T-helper 2 cell treated with Interferon-gamma antibody and Interleukin-4, amounts not matched to agents 100 ng/mL and 5 ng/mL, for 36 hours (primary cell): ENCODE measurements around the gene DAB2. TPM values are rescaled to one million over a fixed set of nuclear protein-coding genes. Genes with fewer than 3 reads are reported as not detected.

Source experiments
- intact Hi-C: fragments of 100-400 bp; cut with micrococcal nuclease; formaldehyde crosslinking; loops from one replicate; pipeline ENCODE4 v1.15.1; 2023
- total RNA-seq: library from RNA; stranded (reverse); gene quantifications from 2 replicates; pipeline ENCODE4 v1.2.3, GENCODE V29; 2022

Gene DAB2
- total RNA-seq = not detected in 2 replicates

DNA sequence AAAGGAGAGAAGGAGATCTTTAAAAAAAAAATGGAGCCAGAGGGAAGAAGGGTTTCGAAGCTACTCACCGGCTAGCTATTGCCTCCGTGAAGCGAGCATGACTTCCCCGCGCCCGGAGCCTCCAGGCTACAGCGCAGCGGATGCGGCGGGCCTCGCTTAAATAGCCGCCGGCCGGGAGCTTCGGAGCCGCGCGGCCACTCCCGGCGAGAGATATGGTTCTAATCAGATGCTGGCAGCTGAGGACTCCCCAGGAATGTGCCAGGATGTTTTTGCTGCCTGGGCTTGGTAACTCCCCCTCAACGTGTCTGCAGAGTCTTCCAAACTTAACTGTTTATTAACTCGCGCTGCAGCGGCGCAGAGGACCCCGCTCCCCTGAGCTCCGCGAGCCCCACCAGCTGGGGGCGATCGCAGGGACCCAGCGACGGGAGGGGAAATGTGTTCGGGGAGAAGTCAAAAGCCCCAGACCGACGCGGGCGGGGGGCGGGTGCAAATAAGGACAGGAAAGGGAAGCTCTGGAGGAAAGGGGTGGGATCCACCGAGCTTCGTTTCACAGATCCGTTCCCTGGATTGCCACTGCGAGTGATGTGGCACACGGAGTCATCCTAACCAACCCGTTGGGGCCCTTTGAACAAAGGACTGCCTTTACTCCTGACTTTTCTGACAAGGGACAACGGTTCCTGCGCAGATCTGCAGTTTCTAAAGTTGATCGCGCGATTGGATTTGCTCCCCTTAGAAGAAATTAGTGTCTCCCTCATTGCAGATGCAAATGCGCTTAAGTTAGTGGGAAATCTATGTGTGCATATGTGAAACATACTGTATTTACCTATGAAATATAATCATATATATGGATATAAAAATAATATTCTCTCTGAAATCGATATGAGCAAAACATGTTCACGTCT lies at the start of gene DAB2:
TSS of gene DAB2 (minus strand) at position 245 of the 902 bp plus-strand sequence. CDS start 30,660 bp downstream, outside the sequence.
- intact Hi-C loops = no loop called here

DNA sequence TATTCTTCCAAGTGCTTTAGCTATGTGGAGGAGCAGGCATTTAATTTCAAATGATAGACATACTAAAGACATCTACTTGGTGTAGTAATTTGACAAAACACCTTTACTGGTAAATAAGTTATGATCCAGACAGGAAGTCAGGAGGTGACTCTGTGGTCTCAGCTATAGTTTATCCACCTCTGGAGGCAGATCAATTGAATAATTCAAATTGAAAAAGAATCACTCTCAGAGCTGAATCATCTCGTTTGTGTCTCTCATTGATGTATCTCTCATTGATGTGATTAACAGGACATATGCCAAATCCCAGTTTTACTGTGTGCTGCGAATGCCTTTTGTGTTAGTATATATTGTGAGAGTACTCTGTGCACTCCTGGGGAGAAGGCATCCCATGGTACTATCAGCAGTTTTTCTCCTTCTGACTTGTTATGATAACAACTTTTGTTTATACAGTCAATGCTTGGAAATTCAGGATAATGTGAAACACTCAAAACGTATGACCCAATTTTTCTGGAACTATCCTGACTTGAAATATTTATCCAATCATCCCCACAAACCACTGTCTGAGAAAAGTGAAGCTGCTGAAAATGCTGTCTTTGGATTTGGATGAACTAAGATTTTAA lies 48.5 kb upstream of the DAB2 start:
- intact Hi-C loops = no loop called here

DNA sequence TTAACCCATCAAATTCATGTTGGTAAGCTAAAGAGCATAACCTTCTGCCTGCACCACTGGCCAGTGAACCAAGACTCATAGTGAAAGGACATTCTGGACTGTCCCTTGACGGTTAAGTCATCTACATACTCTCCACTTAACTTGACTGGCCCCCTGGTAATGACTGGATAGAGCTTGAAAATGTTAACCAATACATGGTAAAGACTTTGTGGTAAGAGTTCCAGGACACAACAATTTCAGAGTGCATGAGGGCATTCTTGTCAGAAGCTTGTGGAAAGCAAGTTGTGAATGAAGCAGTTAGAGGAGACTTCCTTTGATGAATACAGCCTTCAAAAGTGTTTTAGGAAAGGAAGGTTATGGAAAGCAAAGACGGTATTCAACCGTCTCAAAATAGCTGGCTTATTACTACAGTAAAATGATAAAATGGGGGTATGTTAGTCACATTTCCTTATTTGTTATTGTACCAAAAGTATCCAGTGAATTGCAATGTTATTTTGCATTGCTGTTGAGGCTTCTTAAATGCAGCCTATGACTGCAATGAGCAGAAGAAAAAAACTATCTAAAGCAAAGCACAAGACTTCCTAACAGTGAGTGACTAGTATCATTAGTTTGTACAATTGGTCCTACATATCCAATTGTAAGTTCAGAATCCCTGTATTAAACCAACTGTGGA lies 47.2 kb upstream of the DAB2 start:
- intact Hi-C loops = no loop called here

GRCh38 chr5:39470811-39471210 lies 46.0 kb upstream of the DAB2 start:
- intact Hi-C loops = no loop called here

GRCh38 chr5:39469777-39470415 lies 45.1 kb upstream of the DAB2 start:
- intact Hi-C loops = no loop called here

GRCh38 chr5:39469176-39469575 lies 44.4 kb upstream of the DAB2 start:
- intact Hi-C loops = no loop called here

- intact Hi-C loops = no loop called here
Observed at GRCh38 chr5:39466846-39467245, 42.1 kb upstream of the DAB2 start.

DNA sequence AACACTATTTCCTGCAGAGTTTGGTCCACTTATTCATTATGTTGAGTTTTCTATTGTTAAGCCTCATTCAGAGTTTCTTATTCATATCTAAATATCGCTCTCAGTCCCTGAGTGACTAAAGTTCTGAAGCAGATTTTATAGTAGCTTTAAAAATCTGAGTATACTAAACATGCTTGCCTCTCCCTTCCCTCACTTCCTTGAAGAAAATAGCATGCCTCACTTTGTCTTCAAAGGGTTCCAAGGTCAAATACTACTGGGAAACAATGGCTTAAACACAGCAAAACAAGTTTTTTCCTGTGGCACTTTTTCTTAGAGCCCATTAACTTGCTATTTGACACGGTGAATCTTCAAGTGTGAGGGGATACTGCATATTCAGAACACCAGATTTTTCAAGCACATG lies 41.1 kb upstream of the DAB2 start:
- intact Hi-C loops = no loop called here

- intact Hi-C loops = no loop called here
Observed at GRCh38 chr5:39465097-39465496, 40.3 kb upstream of the DAB2 start.

- intact Hi-C loops = no loop called here
Observed at GRCh38 chr5:39464088-39464487, 39.3 kb upstream of the DAB2 start.

GRCh38 chr5:39462211-39462610 lies 37.4 kb upstream of the DAB2 start:
- intact Hi-C loops = no loop called here

GRCh38 chr5:39461007-39461682 lies 36.4 kb upstream of the DAB2 start:
- intact Hi-C loops = no loop called here

DNA sequence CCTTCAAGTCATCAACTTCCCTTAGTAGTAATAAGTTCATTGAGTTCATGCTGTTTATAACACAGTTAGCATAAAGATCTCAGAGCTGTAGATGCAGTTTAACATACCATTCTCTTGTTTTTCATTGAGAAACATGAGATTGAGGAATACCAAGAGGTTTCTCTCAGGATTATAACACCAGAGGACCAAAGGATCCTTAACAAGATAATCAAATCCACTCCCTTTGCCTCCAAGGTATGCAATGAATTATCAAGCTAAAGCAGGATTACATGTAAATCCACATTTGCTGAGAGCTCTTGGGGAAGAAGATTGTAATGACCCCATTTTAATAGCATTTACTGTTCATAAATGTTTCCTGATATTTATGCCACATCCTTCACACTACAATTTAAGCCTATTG lies 35.1 kb upstream of the DAB2 start:
- intact Hi-C loops = no loop called here

DNA sequence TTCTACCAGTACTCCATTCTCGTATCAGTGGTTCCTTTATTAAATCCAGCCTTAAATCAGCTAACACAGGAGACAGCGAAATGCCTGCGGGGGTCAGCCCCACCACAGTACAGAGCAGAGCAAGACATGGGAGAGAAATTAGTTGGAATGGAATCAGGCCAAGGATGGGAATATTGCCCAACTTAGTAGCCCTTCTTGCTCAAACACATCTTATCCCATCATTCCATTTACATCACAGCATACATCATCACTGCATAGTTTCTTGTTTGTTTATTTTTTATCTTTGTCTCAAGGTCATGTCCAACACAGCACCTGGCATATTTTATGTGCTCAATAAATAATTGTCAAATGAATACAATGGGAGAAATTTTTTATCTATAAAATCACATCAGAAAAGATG lies 34.3 kb upstream of the DAB2 start:
- intact Hi-C loops = no loop called here

- intact Hi-C loops = no loop called here
Observed at GRCh38 chr5:39455645-39456044, 30.9 kb upstream of the DAB2 start.

DNA sequence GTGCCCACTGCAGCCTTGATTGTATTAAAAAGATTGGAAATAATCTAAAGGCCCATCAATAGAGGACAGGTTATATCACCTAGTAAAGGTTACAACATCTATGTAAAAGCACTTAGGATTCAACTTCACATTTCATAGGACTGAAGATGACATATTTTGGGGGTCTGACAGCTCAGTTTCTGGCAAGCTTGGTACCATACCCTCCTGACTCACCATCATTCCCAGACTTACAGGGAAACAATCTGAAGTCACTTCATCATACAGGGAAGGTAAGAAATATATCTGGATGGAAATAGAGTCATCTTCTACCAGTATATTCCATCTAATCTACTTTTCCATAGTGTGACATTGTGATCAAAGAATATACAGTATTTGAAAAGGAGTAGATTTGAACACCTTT lies 28.8 kb upstream of the DAB2 start:
- intact Hi-C loops = no loop called here

DNA sequence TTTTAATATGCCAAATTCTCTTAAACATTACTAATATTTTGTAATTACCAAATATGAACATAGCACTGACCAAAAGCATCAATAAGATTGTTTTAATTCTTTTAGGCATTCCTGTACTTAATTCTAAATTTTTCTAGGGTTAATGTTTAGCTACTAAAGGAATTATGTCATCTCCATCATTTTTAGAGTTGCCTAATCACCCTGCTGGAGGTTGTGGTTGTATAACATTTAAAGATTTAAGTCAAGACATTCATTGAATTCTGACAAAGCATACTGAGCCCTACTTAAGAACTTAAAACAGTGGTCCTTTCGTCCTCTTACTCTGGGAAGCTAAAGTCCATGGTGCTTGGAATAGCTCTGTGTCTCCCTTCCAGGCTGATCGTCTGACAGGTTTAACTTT lies 28.1 kb upstream of the DAB2 start:
- intact Hi-C loops = no loop called here

GRCh38 chr5:39451276-39451941 lies 26.6 kb upstream of the DAB2 start:
- intact Hi-C loops = no loop called here

DNA sequence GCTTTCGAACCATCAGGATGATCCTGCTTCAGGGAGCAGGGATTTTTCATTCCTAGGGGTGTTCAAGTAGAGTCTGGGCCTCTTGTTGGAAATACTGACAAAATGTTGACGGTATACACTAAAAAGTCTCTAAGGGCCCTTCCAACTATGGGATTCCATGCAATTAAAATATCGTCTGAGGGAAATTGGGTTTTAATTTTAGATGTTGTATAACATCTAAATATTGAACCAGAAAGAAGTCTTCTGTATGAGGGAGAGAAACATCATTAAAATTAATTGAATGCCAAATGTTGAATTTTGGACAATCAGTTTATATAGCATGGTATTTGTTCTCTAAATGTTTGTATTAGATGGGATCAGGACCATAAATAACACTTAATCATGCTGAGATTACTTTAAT lies 25.7 kb upstream of the DAB2 start:
- intact Hi-C loops = no loop called here

DNA sequence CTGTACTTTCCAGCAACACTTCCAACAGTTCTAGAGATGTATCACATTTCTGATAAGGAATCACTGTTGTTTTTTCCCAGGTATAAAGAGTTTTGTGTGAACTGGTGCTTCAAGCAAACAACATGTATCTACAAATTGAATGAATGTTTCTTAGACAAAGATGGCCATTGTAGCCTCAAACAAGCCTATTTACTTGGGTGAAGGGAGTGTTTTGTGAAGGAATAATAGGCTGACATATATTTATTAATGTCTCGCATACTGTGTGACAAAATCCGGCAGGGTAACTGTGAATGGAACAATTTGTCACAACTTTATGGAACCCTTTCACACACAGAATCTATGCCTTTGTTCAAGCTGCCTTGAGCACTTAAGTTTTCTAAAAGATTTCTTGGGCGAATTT lies 24.8 kb upstream of the DAB2 start:
- intact Hi-C loops = no loop called here
